ENCODE measurements around the gene ARPC5. TPM values are rescaled to one million over a fixed set of nuclear protein-coding genes. Genes with fewer than 3 reads are reported as not detected.

The ARPC5 gene
- total RNA-seq, 3 donors from 2014 or later (not counting 1 experiment from before 2014, with no cell fraction given) = 103 to 120 (median 113) TPM

- Mint-ChIP-seq H3K27ac (no peak overlapping the region), H3K36me3 (no peaks in the 10 kb centered on the region), H3K27me3 (ENCODE audit: low read depth in 2 of 2) (peaks cover 22 to 30% of the 10 kb centered on the region in 2 donors), H3K9me3 (no peaks in the 10 kb centered on the region), H3K4me1 (no peaks in the 10 kb centered on the region), H3K4me3 (no peak overlapping the region)
- no peaks in the 10 kb centered on the region for H3K9me3 ChIP-seq (ENCODE audit: control insufficient read depth, insufficient read depth, low read length)
- H3K36me3 ChIP-seq (ENCODE audit: control insufficient read depth, insufficient read depth, low read length) = no peaks in the 10 kb centered on the region
- DNase-seq = peak in 1 of 2 donors; percentile 50
- no peak overlapping the region for H3K4me3 ChIP-seq (ENCODE audit: low read length)
- intact Hi-C loops (cut with micrococcal nuclease) = loop anchor here (10.0 kb wide), 1 partner anchor 1013 kb away; no protein-coding TSS in a partner anchor
- no peaks in the 10 kb centered on the region for H3K27me3 ChIP-seq (ENCODE audit: control insufficient read depth, insufficient read depth, low read length)
- H3K4me1 ChIP-seq (ENCODE audit: control insufficient read depth, insufficient read depth, low read length) = no peaks in the 10 kb centered on the region
- peak in 2 of 3 donors; percentile 26 to 56 for ATAC-seq
- WGBS (ENCODE audit: insufficient coverage) = no CpG with 5 or more reads among the region's 1 CpG
- TF ChIP-seq CTCF (IDR thresholded peaks at IDR 0.05) = no peak
- no peak overlapping the region for H3K27ac ChIP-seq (ENCODE audit: low read length)
Observed at GRCh38 chr1:183652107-183652506, 16.5 kb upstream of the ARPC5 start.

- H3K27me3 ChIP-seq (ENCODE audit: control insufficient read depth, insufficient read depth, low read length) = no peaks in the 10 kb centered on the region
- no peaks in the 10 kb centered on the region for H3K9me3 Mint-ChIP-seq
- H3K36me3 Mint-ChIP-seq = no peaks in the 10 kb centered on the region
- intact Hi-C loops (cut with micrococcal nuclease) = loop anchor here (10.0 kb wide), 1 partner anchor 1013 kb away; no protein-coding TSS in a partner anchor
- 89% methylated on average over 3 of the region's 5 CpGs for WGBS (ENCODE audit: insufficient coverage)
- H3K36me3 ChIP-seq (ENCODE audit: control insufficient read depth, insufficient read depth, low read length) = no peaks in the 10 kb centered on the region
- DNase-seq = no peak
- no peaks in the 10 kb centered on the region for H3K4me1 ChIP-seq (ENCODE audit: control insufficient read depth, insufficient read depth, low read length)
- ATAC-seq = no peak
- no peaks in the 10 kb centered on the region for H3K9me3 ChIP-seq (ENCODE audit: control insufficient read depth, insufficient read depth, low read length)
- H3K4me3 Mint-ChIP-seq = no peak overlapping the region
- no peak for TF ChIP-seq CTCF (IDR thresholded peaks at IDR 0.05)
- no peak overlapping the region for H3K27ac Mint-ChIP-seq
- no peak overlapping the region for H3K4me3 ChIP-seq (ENCODE audit: low read length)
- H3K27me3 Mint-ChIP-seq (ENCODE audit: low read depth in 2 of 2) = peaks cover 26 to 35% of the 10 kb centered on the region in 2 donors
- H3K4me1 Mint-ChIP-seq = no peaks in the 10 kb centered on the region
- no peak overlapping the region for H3K27ac ChIP-seq (ENCODE audit: low read length)
Observed at GRCh38 chr1:183651612-183652011, 16.0 kb upstream of the ARPC5 start.

- Histone ChIP-seq H3K27ac (ENCODE audit: low read length) (no peak overlapping the region), H3K36me3 (ENCODE audit: control insufficient read depth, insufficient read depth, low read length) (no peaks in the 10 kb centered on the region), H3K4me1 (ENCODE audit: control insufficient read depth, insufficient read depth, low read length) (no peaks in the 10 kb centered on the region), H3K9me3 (ENCODE audit: control insufficient read depth, insufficient read depth, low read length) (no peaks in the 10 kb centered on the region), H3K4me3 (ENCODE audit: low read length) (no peak overlapping the region), H3K27me3 (ENCODE audit: control insufficient read depth, insufficient read depth, low read length) (peaks cover 3% of the 10 kb centered on the region)
- TF ChIP-seq CTCF (IDR thresholded peaks at IDR 0.05) = no peak
- H3K4me1 Mint-ChIP-seq = no peaks in the 10 kb centered on the region
- H3K36me3 Mint-ChIP-seq = no peaks in the 10 kb centered on the region
- H3K4me3 Mint-ChIP-seq = no peak overlapping the region
- H3K27ac Mint-ChIP-seq = no peak overlapping the region
- 94% methylated on average over 8 of the region's 8 CpGs for WGBS (ENCODE audit: insufficient coverage)
- H3K9me3 Mint-ChIP-seq = no peaks in the 10 kb centered on the region
- intact Hi-C loops (cut with micrococcal nuclease) = no loop called here
- H3K27me3 Mint-ChIP-seq (ENCODE audit: low read depth in 2 of 2) = peaks cover 37 to 49% of the 10 kb centered on the region in 2 donors
- no peak for ATAC-seq
- no peak for DNase-seq
Observed at GRCh38 chr1:183648042-183648441, 12.5 kb upstream of the ARPC5 start.

GRCh38 chr1:183646776-183647175, 11.2 kb upstream of the ARPC5 start:
- no peaks in the 10 kb centered on the region for H3K9me3 ChIP-seq (ENCODE audit: control insufficient read depth, insufficient read depth, low read length)
- no peak overlapping the region for H3K4me3 ChIP-seq (ENCODE audit: low read length)
- DNase-seq (no peak), ATAC-seq (no peak)
- Mint-ChIP-seq H3K27me3 (ENCODE audit: low read depth in 2 of 2) (peaks cover 39 to 49% of the 10 kb centered on the region in 2 donors), H3K27ac (no peak overlapping the region), H3K9me3 (no peaks in the 10 kb centered on the region), H3K36me3 (no peaks in the 10 kb centered on the region), H3K4me1 (no peaks in the 10 kb centered on the region), H3K4me3 (no peak overlapping the region)
- TF ChIP-seq CTCF (IDR thresholded peaks at IDR 0.05) = no peak
- no peak overlapping the region for H3K27ac ChIP-seq (ENCODE audit: low read length)
- H3K36me3 ChIP-seq (ENCODE audit: control insufficient read depth, insufficient read depth, low read length) = no peaks in the 10 kb centered on the region
- H3K4me1 ChIP-seq (ENCODE audit: control insufficient read depth, insufficient read depth, low read length) = no peaks in the 10 kb centered on the region
- peaks cover 3% of the 10 kb centered on the region for H3K27me3 ChIP-seq (ENCODE audit: control insufficient read depth, insufficient read depth, low read length)
- intact Hi-C loops (cut with micrococcal nuclease) = no loop called here

Data from natural killer cell (primary cell).